Measurements from ENCODE around the gene MOSPD2. TPM values are rescaled to one million over a fixed set of nuclear protein-coding genes. Genes with fewer than 3 reads are reported as not detected.

Gene MOSPD2
- total and polyA plus RNA-seq, 2 experiments from 2014 or later, result 27.9 to 28.5 TPM

DNA sequence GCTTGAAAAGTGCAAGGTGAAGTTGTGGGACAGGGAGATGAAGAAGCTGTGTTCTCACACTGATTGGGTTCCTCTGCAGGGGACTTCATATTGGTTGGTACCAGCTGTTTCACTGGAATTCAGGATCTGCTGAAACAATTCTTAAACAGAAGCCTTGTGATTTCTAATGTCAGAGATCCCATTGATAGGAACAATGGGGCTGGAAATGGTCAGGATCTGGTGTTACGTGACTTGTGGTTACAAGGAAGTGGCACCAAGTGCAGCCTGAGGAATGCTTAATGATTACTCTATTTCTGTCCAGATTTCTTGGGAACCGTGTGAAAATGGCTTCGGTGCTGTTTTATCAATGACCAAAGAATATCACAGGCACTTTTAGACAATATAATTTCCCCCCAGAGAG lies 68.1 kb downstream of the MOSPD2 start:
- 96 to 98% methylated on average over 3 of the region's 3 CpGs for WGBS, 2 experiments (ENCODE audit: low coverage in 1 of 2, low lambda C conversion rate in 2 of 2, missing lambda C conversion rate in 2 of 2)
- no peaks in the 10 kb centered on the region for H3K79me2 ChIP-seq (ENCODE audit: insufficient read depth)
- no peaks in the 10 kb centered on the region for H4K20me1 ChIP-seq (ENCODE audit: insufficient read depth)
- no peak overlapping the region for H3K4me3 ChIP-seq
- H3F3A ChIP-seq (ENCODE audit: insufficient read depth), result peaks cover 8% of the 10 kb centered on the region
- in situ Hi-C loops (cut with MboI), result no loop called here
- no peaks in the 10 kb centered on the region for H3K36me3 ChIP-seq (ENCODE audit: low read depth)
- H3K9ac ChIP-seq, result no peak overlapping the region
- no peaks in the 10 kb centered on the region for H3K27me3 ChIP-seq (replicated peaks; ENCODE audit: insufficient read depth)
- DNase-seq, result no peak
- no peak for TF ChIP-seq EZH2phosphoT487 (IDR thresholded peaks at IDR 0.05; ENCODE audit: insufficient read depth, low read depth)
- no peak for TF ChIP-seq EZH2 (IDR thresholded peaks at IDR 0.05; ENCODE audit: insufficient read depth, poor library complexity, severe bottlenecking)
- H3K27ac ChIP-seq, result no peak overlapping the region
- H3K9me3 ChIP-seq (ENCODE audit: low read depth), result no peaks in the 10 kb centered on the region
- no peaks in the 10 kb centered on the region for H3K9me2 ChIP-seq (ENCODE audit: insufficient read depth)
- H2AFZ ChIP-seq, result no peak overlapping the region
- no peak overlapping the region for H3K4me2 ChIP-seq (ENCODE audit: unreplicated experiment)
- peaks cover 17% of the 10 kb centered on the region for H3K4me1 ChIP-seq (ENCODE audit: insufficient read depth)

GRCh38 chrX:14942341-14942740 lies 69.1 kb downstream of the MOSPD2 start:
- whole genome bisulfite sequencing, 2 experiments (ENCODE audit: low coverage in 1 of 2, low lambda C conversion rate in 2 of 2, missing lambda C conversion rate in 2 of 2), result 68 to 75% methylated on average over 3 of the region's 3 CpGs
- H3K4me1 ChIP-seq (ENCODE audit: insufficient read depth), result peaks cover 8% of the 10 kb centered on the region
- no peak overlapping the region for H3K4me2 ChIP-seq (ENCODE audit: unreplicated experiment)
- no peaks in the 10 kb centered on the region for H3K9me3 ChIP-seq (ENCODE audit: low read depth)
- no peaks in the 10 kb centered on the region for H3K36me3 ChIP-seq (ENCODE audit: low read depth)
- no peak for DNase-seq
- no peak overlapping the region for H2AFZ ChIP-seq
- no peak overlapping the region for H3K27ac ChIP-seq
- H3K4me3 ChIP-seq, result no peak overlapping the region
- H3K79me2 ChIP-seq (ENCODE audit: insufficient read depth), result no peaks in the 10 kb centered on the region
- in situ Hi-C loops (cut with MboI), result no loop called here
- no peak for TF ChIP-seq EZH2phosphoT487 (IDR thresholded peaks at IDR 0.05; ENCODE audit: insufficient read depth, low read depth)
- TF ChIP-seq EZH2 (IDR thresholded peaks at IDR 0.05; ENCODE audit: insufficient read depth, poor library complexity, severe bottlenecking), result no peak
- H4K20me1 ChIP-seq (ENCODE audit: insufficient read depth), result no peaks in the 10 kb centered on the region
- H3K9ac ChIP-seq, result no peak overlapping the region
- no peaks in the 10 kb centered on the region for H3K9me2 ChIP-seq (ENCODE audit: insufficient read depth)
- peaks cover 2% of the 10 kb centered on the region; the same call in 1 of the 2 replicates for H3F3A ChIP-seq (ENCODE audit: insufficient read depth)
- no peaks in the 10 kb centered on the region for H3K27me3 ChIP-seq (replicated peaks; ENCODE audit: insufficient read depth)

GRCh38 chrX:14943962-14944361 lies 70.7 kb downstream of the MOSPD2 start:
- in situ Hi-C loops (cut with MboI), result no loop called here

GRCh38 chrX:14946606-14947155 lies 73.5 kb downstream of the MOSPD2 start:
- in situ Hi-C loops (cut with MboI), result no loop called here
- Histone ChIP-seq H3K9me2 (ENCODE audit: insufficient read depth) (no peaks in the 10 kb centered on the region), H2AFZ (no peak overlapping the region), H3K79me2 (ENCODE audit: insufficient read depth) (no peaks in the 10 kb centered on the region), H3K27me3 (replicated peaks; ENCODE audit: insufficient read depth) (no peaks in the 10 kb centered on the region), H3K27ac (no peak overlapping the region), H3K9ac (no peak overlapping the region), H3K4me3 (no peak overlapping the region), H4K20me1 (ENCODE audit: insufficient read depth) (no peaks in the 10 kb centered on the region), H3K4me1 (ENCODE audit: insufficient read depth) (no peaks in the 10 kb centered on the region), H3K4me2 (ENCODE audit: unreplicated experiment) (no peak overlapping the region), H3K9me3 (ENCODE audit: low read depth) (no peaks in the 10 kb centered on the region), H3F3A (ENCODE audit: insufficient read depth) (no peaks in the 10 kb centered on the region), H3K36me3 (ENCODE audit: low read depth) (no peaks in the 10 kb centered on the region)
- TF ChIP-seq EZH2 (IDR thresholded peaks at IDR 0.05; ENCODE audit: insufficient read depth, poor library complexity, severe bottlenecking), result no peak
- TF ChIP-seq EZH2phosphoT487 (IDR thresholded peaks at IDR 0.05; ENCODE audit: insufficient read depth, low read depth), result no peak
- no peak for DNase-seq
- 72 to 76% methylated on average over 5 of the region's 5 CpGs for WGBS, 2 experiments (ENCODE audit: low coverage in 1 of 2, low lambda C conversion rate in 2 of 2, missing lambda C conversion rate in 2 of 2)

More at GRCh38 chrX:14943962-14944361, 70.7 kb downstream of the MOSPD2 start:
- H3F3A ChIP-seq (ENCODE audit: insufficient read depth), result no peaks in the 10 kb centered on the region
- no peaks in the 10 kb centered on the region for H3K27me3 ChIP-seq (replicated peaks; ENCODE audit: insufficient read depth)
- DNase-seq, result no peak
- no peaks in the 10 kb centered on the region for H4K20me1 ChIP-seq (ENCODE audit: insufficient read depth)
- H3K4me1 ChIP-seq (ENCODE audit: insufficient read depth), result 0 out of 2 replicates have a peak, but pooled peaks cover 5% of the 10 kb centered on the region
- H3K9me2 ChIP-seq (ENCODE audit: insufficient read depth), result no peaks in the 10 kb centered on the region
- H3K4me2 ChIP-seq (ENCODE audit: unreplicated experiment), result no peak overlapping the region
- H3K79me2 ChIP-seq (ENCODE audit: insufficient read depth), result no peaks in the 10 kb centered on the region
- H3K27ac ChIP-seq, result no peak overlapping the region
- no peaks in the 10 kb centered on the region for H3K9me3 ChIP-seq (ENCODE audit: low read depth)
- H2AFZ ChIP-seq, result no peak overlapping the region
- TF ChIP-seq EZH2 (IDR thresholded peaks at IDR 0.05; ENCODE audit: insufficient read depth, poor library complexity, severe bottlenecking), result no peak
- TF ChIP-seq EZH2phosphoT487 (IDR thresholded peaks at IDR 0.05; ENCODE audit: insufficient read depth, low read depth), result no peak
- no peak overlapping the region for H3K4me3 ChIP-seq
- H3K36me3 ChIP-seq (ENCODE audit: low read depth), result no peaks in the 10 kb centered on the region
- 57 to 65% methylated on average over 2 of the region's 2 CpGs for WGBS, 2 experiments (ENCODE audit: low coverage in 1 of 2, low lambda C conversion rate in 2 of 2, missing lambda C conversion rate in 2 of 2)
- H3K9ac ChIP-seq, result no peak overlapping the region

Measured in GM23248 (cell line).